Bronchus fibroblast of lung (primary cell): ENCODE data around the gene TBCB. TPM values are rescaled to one million over a fixed set of nuclear protein-coding genes. Genes with fewer than 3 reads are reported as not detected.

ENCODE experiments used
- total RNA-seq: library from RNA; depleted of rRNA; stranded (reverse); fragments of >200 nt; gene quantifications from 2 replicates; pipeline ENCODE4 v1.2.3, GENCODE V29; 2015

TBCB gene
- 422 and 426 TPM in 2 replicates for total RNA-seq

GRCh38 chr19:36115453-36116343 lies at the start of gene TBCB:
TSS of gene TBCB (plus strand) at chr19:36115468. CDS start at chr19:36115561, 93 bp downstream.

DNA sequence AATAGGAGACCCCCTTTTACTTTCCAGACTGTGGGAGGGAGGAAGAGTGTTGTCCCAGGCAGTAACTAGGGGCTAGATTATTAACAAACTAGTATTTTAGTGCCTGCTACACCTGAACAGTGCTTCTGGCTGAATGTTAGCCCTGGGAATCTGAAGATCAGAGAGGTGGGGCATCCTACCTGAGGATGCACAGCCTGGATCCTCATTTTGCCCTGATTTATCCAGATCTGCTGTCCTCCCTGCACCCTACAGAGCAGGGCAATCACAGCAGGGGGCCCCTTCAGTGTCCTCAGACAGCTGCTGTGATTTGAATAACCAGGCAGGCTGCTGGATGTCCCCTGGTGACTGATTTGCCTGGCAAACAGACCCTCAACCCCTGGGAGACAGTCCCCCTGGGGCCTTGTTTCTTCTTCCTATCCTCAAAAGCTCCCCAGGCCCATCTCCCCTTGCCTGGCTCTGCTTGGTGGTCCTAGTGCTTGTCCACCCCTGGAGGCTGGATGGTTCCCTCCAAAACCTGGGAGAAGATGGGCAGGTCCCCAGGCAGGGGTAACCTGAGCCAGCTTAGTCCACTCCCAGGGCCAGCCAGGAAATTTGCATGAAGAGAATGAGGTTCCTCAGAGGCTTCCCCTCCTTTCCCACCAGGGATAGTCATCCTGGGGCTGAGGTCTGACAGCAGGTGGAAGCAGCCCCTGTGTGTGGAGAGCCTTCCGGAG lies 4.6 kb upstream of the TBCB start, which contains the start of gene OVOL3:
TSS of gene OVOL3 (plus strand) at position 657 of the 713 bp plus-strand sequence. CDS start 60 bp downstream, outside the sequence.

GRCh38 chr19:36114721-36115452 lies 381 bp upstream of the TBCB start, which contains the start of gene POLR2I:
TSS of gene POLR2I (minus strand) at chr19:36114875. CDS start at chr19:36114856, 19 bp downstream.

GRCh38 chr19:36139473-36140303 lies 24.4 kb downstream of the TBCB start, which contains the start of gene CAPNS1:
TSS of gene CAPNS1 (plus strand) at chr19:36140066. CDS start at chr19:36141012, 946 bp downstream.

DNA sequence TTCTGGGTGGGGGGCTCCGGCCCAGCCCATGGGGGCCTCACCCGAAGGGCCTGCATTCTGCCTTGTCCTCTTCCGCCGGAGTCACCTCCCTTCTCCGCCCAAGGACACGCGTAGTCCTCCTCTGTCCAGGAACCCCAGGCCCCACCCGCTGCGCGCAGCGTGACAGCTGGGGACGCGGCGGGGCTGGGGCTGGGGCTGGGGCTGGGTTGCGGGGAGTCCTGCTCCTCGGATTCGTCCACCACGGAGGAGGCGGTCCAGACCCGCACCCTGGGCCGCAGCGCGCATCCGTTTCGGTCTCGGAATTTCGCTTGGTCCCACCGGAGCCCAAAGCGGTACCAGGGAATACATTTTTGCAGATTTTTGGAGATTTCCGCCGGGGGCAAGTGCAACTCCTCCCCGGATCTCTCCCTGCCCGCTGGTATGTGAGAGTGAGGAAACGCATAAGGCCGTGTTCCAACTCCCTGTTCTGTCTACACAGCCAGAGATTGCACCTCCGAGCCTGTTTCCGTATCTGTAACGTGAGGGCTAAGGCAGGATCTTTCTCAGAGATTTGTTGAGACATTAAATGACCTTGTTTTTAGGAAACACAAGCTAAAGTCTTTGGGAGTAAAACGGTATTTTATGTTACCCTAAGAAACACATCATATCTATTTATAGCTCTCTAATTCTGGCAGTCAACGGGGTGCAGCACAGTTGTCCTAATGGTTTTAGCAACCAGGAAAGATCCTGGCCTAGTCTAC lies 37.3 kb downstream of the TBCB start, which contains the start of gene COX7A1:
TSS of gene COX7A1 (minus strand) at position 96 of the 740 bp plus-strand sequence. CDS start at position 56, 40 bp downstream.

Other genes with a start within 250 kb of the TBCB start
- 2.4 and 5.9 TPM in 2 replicates for gene APLP1, start 246.9 kb upstream of the TBCB start, total RNA-seq
- gene NFKBID, start 214.9 kb upstream of the TBCB start, total RNA-seq: 3.0 and 3.4 TPM in 2 replicates
- gene HCST, start 212.9 kb upstream of the TBCB start, total RNA-seq: not detected in 2 replicates
- not detected in 2 replicates for gene TYROBP, start 207.2 kb upstream of the TBCB start, total RNA-seq
- gene LRFN3, start 179.1 kb upstream of the TBCB start, total RNA-seq: 3.9 and 6.1 TPM in 2 replicates
- gene SDHAF1, start 120.3 kb upstream of the TBCB start, total RNA-seq: 20.0 and 20.5 TPM in 2 replicates
- gene SYNE4, start 106.7 kb upstream of the TBCB start, total RNA-seq: 0.15 and 0.17 TPM in 2 replicates
- 23.7 and 29.6 TPM in 2 replicates for gene ALKBH6, start 101.3 kb upstream of the TBCB start, total RNA-seq
- 5.5 and 6.7 TPM in 2 replicates for gene CLIP3, start 82.6 kb upstream of the TBCB start, total RNA-seq
- 7.6 and 7.7 TPM in 2 replicates for gene THAP8, start 61.2 kb upstream of the TBCB start, total RNA-seq
- 12.2 and 12.9 TPM in 2 replicates for gene WDR62, start 60.6 kb upstream of the TBCB start, total RNA-seq
- gene OVOL3, start 4.3 kb upstream of the TBCB start, total RNA-seq: not detected in 2 replicates
- 74.6 and 100 TPM in 2 replicates for gene POLR2I, start 593 bp upstream of the TBCB start, total RNA-seq
- gene CAPNS1, start 24.6 kb downstream of the TBCB start, total RNA-seq: 402 and 424 TPM in 2 replicates
- 6.6 and 13.5 TPM in 2 replicates for gene COX7A1, start 37.0 kb downstream of the TBCB start, total RNA-seq
- 1.7 and 1.9 TPM in 2 replicates for gene ZNF565, start 99.2 kb downstream of the TBCB start, total RNA-seq
- gene ZNF146, start 99.6 kb downstream of the TBCB start, total RNA-seq: 50.8 and 67.6 TPM in 2 replicates